G401.6 (cell line): ENCODE measurements around the gene LSM10.

Experiments
- FAIRE-seq: peaks from 2 replicates; lab custom pipeline; 2012; peaks lifted over from hg19 to GRCh38; lab: Jason Lieb, UNC

LSM10 gene

GRCh38 chr1:36382669-36383068, 15.0 kb downstream of the LSM10 start:
- no peak for FAIRE-seq

- no peak for FAIRE-seq
Observed at GRCh38 chr1:36382231-36382630, 15.5 kb downstream of the LSM10 start.

- no peak for FAIRE-seq
Observed at GRCh38 chr1:36381405-36381804, 16.3 kb downstream of the LSM10 start.

GRCh38 chr1:36380782-36381181, 16.9 kb downstream of the LSM10 start:
- FAIRE-seq: no peak

- FAIRE-seq: no peak
Observed at GRCh38 chr1:36380143-36380619, 17.5 kb downstream of the LSM10 start.

- no peak for FAIRE-seq
Observed at GRCh38 chr1:36377791-36378492, 19.8 kb downstream of the LSM10 start.

- FAIRE-seq: no peak
Observed at GRCh38 chr1:36372617-36373016, 25.1 kb downstream of the LSM10 start.

GRCh38 chr1:36369061-36369861, 28.4 kb downstream of the LSM10 start:
- peak; percentile 72 for FAIRE-seq

GRCh38 chr1:36367798-36368197, 29.9 kb downstream of the LSM10 start:
- FAIRE-seq: no peak

GRCh38 chr1:36367066-36367465, 30.6 kb downstream of the LSM10 start:
- no peak for FAIRE-seq

GRCh38 chr1:36366091-36366661, 31.5 kb downstream of the LSM10 start:
- FAIRE-seq: no peak

GRCh38 chr1:36365381-36365780, 32.3 kb downstream of the LSM10 start:
- no peak for FAIRE-seq

GRCh38 chr1:36359911-36360550, 37.7 kb downstream of the LSM10 start:
- FAIRE-seq: no peak

GRCh38 chr1:36359383-36359782, 38.3 kb downstream of the LSM10 start:
- no peak for FAIRE-seq

- FAIRE-seq: no peak
Observed at GRCh38 chr1:36358514-36359084, 39.1 kb downstream of the LSM10 start.

GRCh38 chr1:36355811-36356210, 41.9 kb downstream of the LSM10 start:
- no peak for FAIRE-seq

- FAIRE-seq: no peak
Observed at GRCh38 chr1:36354486-36354885, 43.2 kb downstream of the LSM10 start.

- FAIRE-seq: no peak
Observed at GRCh38 chr1:36352910-36353878, 44.5 kb downstream of the LSM10 start.

GRCh38 chr1:36352125-36352909, 45.4 kb downstream of the LSM10 start:
- FAIRE-seq: no peak

- no peak for FAIRE-seq
Observed at GRCh38 chr1:36351227-36351977, 46.3 kb downstream of the LSM10 start.
